Ishikawa (cell line): ENCODE measurements around the gene CHMP2A.

ENCODE experiments used
- RAD21 ChIP-seq: IDR thresholded peaks from 2 replicates; pipeline ENCODE4 v1.6.1; 2012; ENCODE audit warnings: low read depth
- TAF1 ChIP-seq: IDR thresholded peaks from 2 replicates; pipeline ENCODE4 v1.6.1; 2012; ENCODE audit warnings: low read depth, mild to moderate bottlenecking
- YY1 ChIP-seq: IDR thresholded peaks from 2 replicates; pipeline ENCODE4 v1.6.1; 2012; ENCODE audit warnings: low read depth
- TF ChIP-seq, protein P1 (sequence below): IDR thresholded peaks from 2 replicates; pipeline ENCODE4 v1.6.1; 2012
- TF ChIP-seq, protein P2 (sequence below): IDR thresholded peaks from 2 replicates; pipeline ENCODE4 v1.6.1; 2012

DNA sequence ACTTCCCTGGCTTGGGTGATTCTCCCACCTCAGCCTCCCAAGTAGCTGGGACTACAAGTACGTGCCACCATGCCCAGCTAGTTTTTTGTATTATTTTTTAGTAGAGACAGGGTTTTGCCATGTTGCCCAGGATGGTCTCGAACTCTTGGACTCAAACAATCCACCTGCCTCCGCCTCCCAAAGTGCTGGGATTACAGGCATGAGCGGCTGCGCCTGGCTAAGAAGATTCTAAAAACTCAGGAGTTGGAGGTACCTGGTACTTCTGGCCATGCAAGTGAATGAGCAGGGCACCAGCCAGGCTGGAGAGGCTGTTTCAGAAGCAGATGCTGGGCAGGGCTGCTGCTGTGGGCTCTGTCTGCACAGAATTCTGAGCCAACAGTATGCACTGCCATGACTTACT lies 12.1 kb upstream of the CHMP2A start:
- TF ChIP-seq RAD21 (no peak), TAF1 (no peak), YY1 (no peak)
- TF ChIP-seq, protein P1, sequence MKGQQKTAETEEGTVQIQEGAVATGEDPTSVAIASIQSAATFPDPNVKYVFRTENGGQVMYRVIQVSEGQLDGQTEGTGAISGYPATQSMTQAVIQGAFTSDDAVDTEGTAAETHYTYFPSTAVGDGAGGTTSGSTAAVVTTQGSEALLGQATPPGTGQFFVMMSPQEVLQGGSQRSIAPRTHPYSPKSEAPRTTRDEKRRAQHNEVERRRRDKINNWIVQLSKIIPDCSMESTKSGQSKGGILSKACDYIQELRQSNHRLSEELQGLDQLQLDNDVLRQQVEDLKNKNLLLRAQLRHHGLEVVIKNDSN: no peak
- TF ChIP-seq, protein P2, sequence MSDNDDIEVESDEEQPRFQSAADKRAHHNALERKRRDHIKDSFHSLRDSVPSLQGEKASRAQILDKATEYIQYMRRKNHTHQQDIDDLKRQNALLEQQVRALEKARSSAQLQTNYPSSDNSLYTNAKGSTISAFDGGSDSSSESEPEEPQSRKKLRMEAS: no peak
